CD8-positive, alpha-beta memory T cell (primary cell): ENCODE results near the gene PLAAT3. TPM values are rescaled to one million over a fixed set of nuclear protein-coding genes. Genes with fewer than 3 reads are reported as not detected.
"Not testable (repeated sequence)": the region's sequence is repeated elsewhere in the genome, so short reads cannot be mapped to it uniquely, and the experiment has no call there.

Experiments used
- CTCF ChIA-PET: fragments of 350-600 bp; sonication (Branson Sonifier 250); formaldehyde crosslinking; loops from one replicate; lab custom pipeline; 2021; ENCODE audit warnings: antibody characterized with exemption; lab: Charles Lee
- POLR2A ChIA-PET: fragments of 350-600 bp; sonication (Branson Sonifier 250); formaldehyde crosslinking; loops from one replicate; lab custom pipeline; 2021; ENCODE audit warnings: antibody characterized with exemption; lab: Charles Lee
- DNase-seq, 5 donors: peaks; one replicate each; pipeline versions ENCODE4 v3.0.0 to v3.0.0-alpha.2; 2020 to 2022; ENCODE audit warnings: mixed read lengths in 1 of 5
- H3K27ac ChIP-seq: one replicate; pipeline ENCODE4 v1.7.0; 2013; ENCODE audit warnings: low read depth, mild to moderate bottlenecking, low read length, moderate library complexity
- H3K27me3 ChIP-seq: 2 replicates; pipeline ENCODE4 v1.7.0; 2013; ENCODE audit warnings: low read length, mild to moderate bottlenecking; ENCODE audit not compliant: insufficient read depth, poor library complexity, severe bottlenecking
- H3K36me3 ChIP-seq: 2 replicates; pipeline ENCODE4 v1.7.0; 2013; ENCODE audit warnings: mild to moderate bottlenecking, low read length, moderate library complexity; ENCODE audit not compliant: insufficient read depth
- H3K4me1 ChIP-seq: 2 replicates; pipeline ENCODE4 v1.7.0; 2013; ENCODE audit warnings: mild to moderate bottlenecking, low read length, moderate library complexity; ENCODE audit not compliant: insufficient read depth
- H3K4me3 ChIP-seq: 2 replicates; pipeline ENCODE4 v1.7.0; 2013; ENCODE audit warnings: mild to moderate bottlenecking, low read length
- H3K9me3 ChIP-seq: 2 replicates; pipeline ENCODE4 v1.7.0; 2013; ENCODE audit warnings: mild to moderate bottlenecking, low read length
- H3K27ac Mint-ChIP-seq, 8 donors: one replicate each; pipeline ENCODE4 v1.8.0; 2020 to 2021; ENCODE audit warnings: mixed read lengths in 8 of 8, mild to moderate bottlenecking in 6 of 8, inconsistent platforms in 3 of 8, moderate library complexity in 3 of 8
- H3K27me3 Mint-ChIP-seq, 2 donors: one replicate each; pipeline ENCODE4 v1.8.0; 2020 to 2021; ENCODE audit warnings: mixed read lengths in 2 of 2, mild to moderate bottlenecking in 1 of 2, moderate library complexity in 1 of 2
- H3K36me3 Mint-ChIP-seq, 3 donors: one replicate each; pipeline ENCODE4 v1.8.0; 2020 to 2021; ENCODE audit warnings: mixed read lengths in 3 of 3, inconsistent platforms in 1 of 3, mild to moderate bottlenecking in 1 of 3
- H3K4me1 Mint-ChIP-seq, 3 donors: one replicate each; pipeline ENCODE4 v1.8.0; 2020 to 2021; ENCODE audit warnings: mixed read lengths in 3 of 3, inconsistent platforms in 1 of 3, mild to moderate bottlenecking in 1 of 3
- H3K4me3 Mint-ChIP-seq, 7 donors: one replicate each; pipeline ENCODE4 v1.8.0; 2020 to 2021; ENCODE audit warnings: mixed read lengths in 7 of 7, mild to moderate bottlenecking in 6 of 7, moderate library complexity in 4 of 7, inconsistent platforms in 2 of 7
- H3K9me3 Mint-ChIP-seq, 5 donors: one replicate each; pipeline ENCODE4 v1.8.0; 2020 to 2022; ENCODE audit warnings: mixed read lengths in 5 of 5, mild to moderate bottlenecking in 3 of 5, moderate library complexity in 2 of 5, inconsistent platforms in 1 of 5
- polyA plus RNA-seq: library from polyadenylated mRNA; unstranded; fragments of 300-500 nt; fragmentation: Illumina TruSeq; gene quantifications from one replicate; pipeline ENCODE4 v1.2.3, GENCODE V29; 2021
- total RNA-seq, 2 experiments: library from RNA; stranded (reverse); gene quantifications; one replicate each; pipeline ENCODE4 v1.2.3, GENCODE V29; 2021

PLAAT3 gene
- total and polyA plus RNA-seq, 3 experiments from 2014 or later: 13.9 to 39.5 (median 16.0) TPM

DNA sequence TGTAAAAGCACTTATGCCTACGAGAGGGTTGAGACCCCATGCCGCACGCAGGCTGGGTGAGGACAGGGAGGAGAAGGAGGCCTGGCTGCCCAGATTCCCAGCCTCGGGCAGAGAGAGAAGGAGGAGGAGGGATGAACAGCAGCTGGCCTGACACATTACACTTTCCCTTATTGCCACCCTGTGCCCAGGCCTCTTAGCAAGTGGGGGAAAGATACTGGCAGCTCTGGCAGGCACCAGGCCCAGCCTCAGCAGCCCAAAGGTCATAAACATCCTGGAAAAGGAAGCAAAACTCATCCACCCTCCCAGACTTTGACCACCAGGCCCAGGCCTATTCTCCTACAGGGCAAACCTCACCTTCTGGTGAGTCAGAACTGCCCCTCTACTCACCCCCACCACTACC is 4.7 kb downstream of the PLAAT3 start:
- peaks cover 0 to 4% (median 2%) of the 10 kb centered on the region in 3 donors for H3K36me3 Mint-ChIP-seq
- Histone ChIP-seq H3K36me3 (no peaks in the 10 kb centered on the region), H3K9me3 (no peaks in the 10 kb centered on the region), H3K4me1 (no peaks in the 10 kb centered on the region), H3K27me3 (no peaks in the 10 kb centered on the region), H3K4me3 (no peak overlapping the region), H3K27ac (no peak overlapping the region)
- CTCF ChIA-PET: no interaction called here
- no peaks in the 10 kb centered on the region for H3K9me3 Mint-ChIP-seq
- no peak for DNase-seq
- POLR2A ChIA-PET: interaction anchor here (0.6 kb wide), 2 partner anchors 68 to 728 kb away, joined by 3 to 5 read pairs; no protein-coding TSS in a partner anchor
- no peaks in the 10 kb centered on the region for H3K27me3 Mint-ChIP-seq
- peak overlapping the region in 7 of 8 donors; percentile 3 to 89 (median 80) for H3K27ac Mint-ChIP-seq
- H3K4me3 Mint-ChIP-seq: peak overlapping the region in 1 of 7 donors; percentile 22
- H3K4me1 Mint-ChIP-seq: peaks cover 30 to 54% (median 45%) of the 10 kb centered on the region in 3 donors

GRCh38 chr11:63608353-63609345 is 5.6 kb downstream of the PLAAT3 start:
- Mint-ChIP-seq H3K27ac (peak overlapping the region in 4 of 8 donors; percentile 3 to 85 (median 70)), H3K27me3 (no peaks in the 10 kb centered on the region), H3K9me3 (no peaks in the 10 kb centered on the region), H3K4me1 (peaks cover 29 to 50% (median 45%) of the 10 kb centered on the region in 3 donors), H3K36me3 (peaks cover 0 to 2% (median 2%) of the 10 kb centered on the region in 3 donors), H3K4me3 (peak overlapping the region in 1 of 7 donors; percentile 24)
- H3K4me3 ChIP-seq: no peak overlapping the region
- H3K9me3 ChIP-seq: no peaks in the 10 kb centered on the region
- H3K27ac ChIP-seq: no peak overlapping the region
- H3K36me3 ChIP-seq: no peaks in the 10 kb centered on the region
- no peaks in the 10 kb centered on the region for H3K27me3 ChIP-seq
- no peaks in the 10 kb centered on the region for H3K4me1 ChIP-seq
- DNase-seq: no peak
- CTCF ChIA-PET: interaction anchor here (1.5 kb wide), 1 partner anchor 129 kb away, joined by 3 read pairs; no protein-coding TSS in a partner anchor
- POLR2A ChIA-PET: interaction anchor here (0.6 kb wide), 1 partner anchor 727 kb away, joined by 3 read pairs; no protein-coding TSS in a partner anchor

DNA sequence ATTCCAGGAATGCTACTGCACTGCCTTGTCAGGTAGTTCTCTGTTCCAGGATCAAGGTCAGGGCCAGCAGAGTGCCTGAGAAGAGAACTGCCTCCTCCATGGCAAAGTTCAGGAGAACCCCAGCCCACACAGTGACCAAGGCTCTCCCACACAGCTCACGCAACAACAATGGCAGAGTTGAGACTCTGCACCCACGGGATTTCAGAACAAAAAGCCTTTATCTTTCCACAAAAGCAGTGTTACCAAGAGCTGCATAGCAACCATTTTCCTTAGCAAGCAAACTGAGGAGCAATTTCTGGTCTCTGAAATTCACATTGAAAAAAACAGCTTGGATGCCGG is 11.1 kb downstream of the PLAAT3 start:
- peaks cover 0 to 2% (median 1%) of the 10 kb centered on the region in 3 donors for H3K36me3 Mint-ChIP-seq
- Histone ChIP-seq H3K4me3 (no peak overlapping the region), H3K36me3 (no peaks in the 10 kb centered on the region), H3K27me3 (no peaks in the 10 kb centered on the region), H3K27ac (no peak overlapping the region), H3K4me1 (no peaks in the 10 kb centered on the region), H3K9me3 (no peaks in the 10 kb centered on the region)
- no peaks in the 10 kb centered on the region for H3K27me3 Mint-ChIP-seq
- CTCF ChIA-PET: no interaction called here
- no peaks in the 10 kb centered on the region for H3K9me3 Mint-ChIP-seq
- peaks cover 12 to 15% (median 14%) of the 10 kb centered on the region in 3 donors for H3K4me1 Mint-ChIP-seq
- no peak overlapping the region for H3K4me3 Mint-ChIP-seq
- POLR2A ChIA-PET: no interaction called here
- no peak for DNase-seq
- H3K27ac Mint-ChIP-seq: peak overlapping the region in 1 of 8 donors; percentile 69

DNA sequence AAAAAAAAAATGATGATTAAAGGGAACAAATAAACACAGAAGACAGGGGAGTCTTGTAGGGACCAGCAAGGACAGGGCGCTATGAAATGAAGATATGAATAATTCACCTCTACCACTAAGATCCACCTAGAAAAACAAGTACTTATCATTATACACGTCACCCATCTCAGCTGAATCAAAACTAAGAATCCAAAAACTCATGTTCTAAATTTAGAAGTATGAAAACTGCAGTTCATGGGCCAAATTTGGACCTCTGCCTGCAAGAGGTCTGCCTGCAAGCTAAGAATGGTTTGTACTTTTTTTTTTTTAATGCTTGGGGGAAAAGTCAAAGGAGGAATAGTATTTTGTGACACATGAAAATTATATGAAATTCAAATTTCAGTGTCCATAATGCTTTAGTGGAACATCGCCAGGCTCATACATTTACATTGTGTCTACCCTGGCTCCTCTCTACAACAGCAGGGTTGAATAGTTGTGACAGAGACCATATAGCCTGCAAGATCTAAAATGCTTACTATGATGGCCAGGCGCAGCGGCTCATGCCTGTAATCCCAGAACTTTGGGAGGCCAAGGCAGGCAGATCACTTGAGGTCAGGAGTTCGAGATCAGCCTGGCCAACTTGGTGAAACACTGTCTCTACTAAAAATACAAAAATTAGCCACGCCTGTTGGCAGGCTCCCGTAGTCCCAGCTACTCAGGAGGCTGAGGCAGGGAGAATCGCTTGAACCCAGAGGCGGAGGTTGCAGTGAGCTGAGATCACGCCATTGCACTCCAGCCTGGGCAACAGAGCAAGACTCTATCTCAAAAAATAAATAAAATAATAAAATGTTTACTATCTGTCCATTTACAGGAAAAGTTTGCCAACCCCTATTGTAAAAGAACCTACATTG is 11.7 kb downstream of the PLAAT3 start:
- H3K4me3 Mint-ChIP-seq, H3K27me3 Mint-ChIP-seq, DNase-seq, H3K27ac Mint-ChIP-seq, H3K27me3 ChIP-seq, CTCF ChIA-PET, H3K36me3 ChIP-seq, H3K27ac ChIP-seq, H3K9me3 Mint-ChIP-seq, H3K9me3 ChIP-seq, H3K36me3 Mint-ChIP-seq, H3K4me1 ChIP-seq, H3K4me3 ChIP-seq, POLR2A ChIA-PET: not testable (repeated sequence)
- peaks cover 11 to 15% (median 14%) of the 10 kb centered on the region in 3 donors for H3K4me1 Mint-ChIP-seq

DNA sequence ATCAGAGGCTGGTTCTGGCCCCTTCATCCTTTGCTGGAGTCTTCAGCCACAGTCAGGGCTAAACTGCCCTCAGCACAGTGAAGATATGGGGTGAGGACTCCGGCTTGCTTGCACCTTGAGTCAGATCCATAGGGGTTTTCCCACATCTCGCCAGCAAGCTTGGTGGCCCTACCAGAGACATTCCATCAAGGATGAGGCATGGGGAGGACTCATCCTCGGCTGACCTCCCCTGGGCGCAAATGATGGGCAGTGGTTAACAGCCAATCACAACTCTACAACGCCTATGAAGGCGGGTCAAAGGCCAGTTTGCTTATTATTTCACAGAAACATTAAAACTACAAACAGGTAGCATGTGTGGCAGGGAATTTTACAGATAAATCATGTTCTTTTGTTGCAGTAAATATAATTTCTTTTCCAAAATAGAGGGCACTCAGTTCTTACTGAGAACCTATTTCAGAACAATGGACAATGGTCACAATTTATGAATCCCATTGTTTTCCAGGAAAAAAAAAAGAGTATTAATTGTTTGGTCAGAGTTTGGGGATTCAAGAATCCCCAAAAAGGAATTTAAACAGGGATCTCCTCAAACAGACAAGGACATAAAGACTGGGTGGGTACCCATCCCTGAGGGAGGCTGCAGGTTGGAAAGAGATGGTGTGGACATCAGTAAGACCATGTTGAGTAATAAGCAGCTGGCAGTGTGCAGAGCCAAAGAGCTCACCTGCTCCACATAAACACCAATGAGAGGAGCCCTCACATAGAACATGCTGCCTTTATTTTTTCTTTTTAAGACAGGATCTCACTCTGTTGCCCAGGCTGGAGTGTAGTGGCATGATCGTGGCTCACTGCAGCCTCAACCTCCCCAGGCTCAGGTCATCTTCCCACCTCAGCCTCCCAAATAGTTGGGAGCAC is 14.8 kb downstream of the PLAAT3 start:
- H3K27ac ChIP-seq: no peak overlapping the region
- H3K9me3 ChIP-seq: no peaks in the 10 kb centered on the region

DNA sequence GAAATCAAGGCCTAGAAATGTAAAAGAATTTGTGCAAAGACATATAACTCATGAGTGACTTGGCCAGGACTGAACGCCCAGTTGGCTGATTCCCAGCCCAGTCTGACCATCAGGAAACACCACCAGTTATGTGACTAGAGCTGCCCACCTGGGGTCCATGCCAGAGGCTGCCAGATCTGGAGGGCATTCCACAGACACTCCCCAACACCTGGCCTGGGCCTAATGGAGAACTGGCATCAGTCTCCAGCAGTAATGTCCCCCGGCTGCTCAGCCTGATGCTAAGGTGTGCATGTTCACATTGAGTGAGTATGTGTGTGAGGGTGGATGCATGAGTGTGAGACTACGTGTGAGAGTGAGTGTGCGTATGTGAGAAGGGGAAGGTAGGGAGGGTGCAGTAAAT is 15.7 kb downstream of the PLAAT3 start:
- Mint-ChIP-seq H3K27ac (peak overlapping the region in 1 of 8 donors; percentile 52), H3K9me3 (no peaks in the 10 kb centered on the region), H3K4me1 (peaks cover 9 to 11% (median 9%) of the 10 kb centered on the region in 3 donors), H3K4me3 (peak overlapping the region in 1 of 7 donors; percentile 41), H3K27me3 (no peaks in the 10 kb centered on the region), H3K36me3 (peaks cover 5 to 29% (median 11%) of the 10 kb centered on the region in 3 donors)
- no peak overlapping the region for H3K27ac ChIP-seq
- H3K4me3 ChIP-seq: no peak overlapping the region
- ChIA-PET POLR2A (no interaction called here), CTCF (no interaction called here)
- no peaks in the 10 kb centered on the region for H3K9me3 ChIP-seq
- no peak for DNase-seq
- H3K27me3 ChIP-seq: no peaks in the 10 kb centered on the region
- H3K36me3 ChIP-seq: no peaks in the 10 kb centered on the region
- H3K4me1 ChIP-seq: no peaks in the 10 kb centered on the region

More for the DNA sequence above, 14.8 kb downstream of the PLAAT3 start:
- H3K4me3 Mint-ChIP-seq: no peak overlapping the region
- H3K4me1 Mint-ChIP-seq: peaks cover 9 to 11% (median 9%) of the 10 kb centered on the region in 3 donors
- DNase-seq: no peak
- no peaks in the 10 kb centered on the region for H3K9me3 Mint-ChIP-seq
- peak overlapping the region in 3 of 8 donors; percentile 37 to 54 (median 43) for H3K27ac Mint-ChIP-seq
- Histone ChIP-seq H3K36me3 (no peaks in the 10 kb centered on the region), H3K4me1 (no peaks in the 10 kb centered on the region), H3K4me3 (no peak overlapping the region), H3K27me3 (no peaks in the 10 kb centered on the region)
- no peaks in the 10 kb centered on the region for H3K27me3 Mint-ChIP-seq
- peaks cover 5 to 22% (median 6%) of the 10 kb centered on the region in 3 donors for H3K36me3 Mint-ChIP-seq
- POLR2A ChIA-PET: no interaction called here
- CTCF ChIA-PET: no interaction called here

DNA sequence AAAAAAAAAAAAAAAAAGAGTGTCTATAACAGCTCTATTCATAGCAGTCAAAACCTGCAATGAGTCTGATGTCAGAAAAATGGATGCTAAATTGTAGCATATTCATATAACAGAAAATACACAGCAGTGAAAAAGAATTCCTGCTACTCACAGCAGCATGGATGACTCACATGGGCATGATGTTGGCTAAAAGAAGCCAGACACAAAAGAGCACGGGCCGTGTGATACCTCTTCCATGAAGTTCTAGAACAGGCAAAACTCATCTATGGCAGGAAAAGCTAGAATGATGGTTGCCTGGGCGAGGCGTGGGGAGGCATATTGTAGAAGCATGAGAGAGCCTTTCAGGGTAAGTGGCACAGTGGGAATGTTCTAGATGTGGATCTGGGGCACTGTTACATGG is 18.9 kb downstream of the PLAAT3 start:
- ChIA-PET CTCF (no interaction called here), POLR2A (no interaction called here)
- H3K4me1 ChIP-seq: no peaks in the 10 kb centered on the region

More for the DNA sequence above, 18.9 kb downstream of the PLAAT3 start:
- H3K36me3 ChIP-seq: no peaks in the 10 kb centered on the region
- H3K36me3 Mint-ChIP-seq: peaks cover 15 to 48% (median 22%) of the 10 kb centered on the region in 3 donors
- DNase-seq: no peak
- H3K9me3 Mint-ChIP-seq: no peaks in the 10 kb centered on the region
- peaks cover 0 to 1% of the 10 kb centered on the region in 2 donors for H3K27me3 Mint-ChIP-seq
- no peak overlapping the region for H3K27ac ChIP-seq
- peaks cover 4 to 11% (median 9%) of the 10 kb centered on the region in 3 donors for H3K4me1 Mint-ChIP-seq
- peak overlapping the region in 3 of 8 donors; percentile 17 to 60 (median 23) for H3K27ac Mint-ChIP-seq
- H3K4me3 ChIP-seq: no peak overlapping the region
- no peaks in the 10 kb centered on the region for H3K27me3 ChIP-seq
- H3K9me3 ChIP-seq: no peaks in the 10 kb centered on the region
- no peak overlapping the region for H3K4me3 Mint-ChIP-seq
